ENCODE measurements around the gene CEP192.
A peak's percentile ranks its signal among the peaks of the same experiment; 100 is the strongest.

Gene CEP192

GRCh38 chr18:13145636-13146190 is 154.6 kb downstream of the CEP192 start:
- DNase-seq (ENCODE audit: low read depth): no peak

GRCh38 chr18:13147130-13147529 is 156.0 kb downstream of the CEP192 start:
- DNase-seq (ENCODE audit: low read depth): no peak

- no peak for DNase-seq (ENCODE audit: low read depth)
Observed at GRCh38 chr18:13151656-13152055, 160.5 kb downstream of the CEP192 start.

GRCh38 chr18:13158428-13158827 is 167.3 kb downstream of the CEP192 start:
- DNase-seq (ENCODE audit: low read depth): no peak

GRCh38 chr18:13159579-13159978 is 168.4 kb downstream of the CEP192 start:
- peak; percentile 35 for DNase-seq (ENCODE audit: low read depth)

GRCh38 chr18:13161276-13161899 is 170.2 kb downstream of the CEP192 start:
- DNase-seq (ENCODE audit: low read depth): no peak

GRCh38 chr18:13163167-13163927 is 172.2 kb downstream of the CEP192 start:
- DNase-seq (ENCODE audit: low read depth): no peak

- no peak for DNase-seq (ENCODE audit: low read depth)
Observed at GRCh38 chr18:13164406-13164805, 173.2 kb downstream of the CEP192 start.

GRCh38 chr18:13165636-13166423 is 174.7 kb downstream of the CEP192 start:
- no peak for DNase-seq (ENCODE audit: low read depth)

- DNase-seq (ENCODE audit: low read depth): no peak
Observed at GRCh38 chr18:13173578-13174145, 182.5 kb downstream of the CEP192 start.

All from non-pigmented ciliary epithelial cell (primary cell).